Gastroesophageal sphincter (tissue), 3 donors: ENCODE results near the gene WWC2.

Experiments
- POLR2A ChIP-seq, 2 donors: fragments of 450-650 bp; IDR thresholded peaks; one replicate each; pipeline ENCODE4 v1.6.1; 2017; ENCODE audit warnings: antibody characterized with exemption in 2 of 2, mild to moderate bottlenecking in 2 of 2, moderate library complexity in 1 of 2
- POLR2AphosphoS5 ChIP-seq: sonication (generic); formaldehyde crosslinking; IDR thresholded peaks from one replicate; pipeline ENCODE4 v1.6.1; 2017; ENCODE audit warnings: antibody characterized with exemption
- TF ChIP-seq, protein P1 (sequence below), 4 experiments: fragments of 200-600 bp in 2 of 4; fragments of 450-650 bp in 2 of 4; sonication (generic) in 1 of 4; IDR thresholded peaks; one replicate each; pipeline ENCODE4 v1.5.1; 2017 to 2019; ENCODE audit warnings: antibody characterized with exemption in 4 of 4, mild to moderate bottlenecking in 2 of 4, moderate library complexity in 2 of 4

GRCh38 chr4:183272384-183272783, 173.3 kb downstream of the WWC2 start:
- TF ChIP-seq, protein P1, sequence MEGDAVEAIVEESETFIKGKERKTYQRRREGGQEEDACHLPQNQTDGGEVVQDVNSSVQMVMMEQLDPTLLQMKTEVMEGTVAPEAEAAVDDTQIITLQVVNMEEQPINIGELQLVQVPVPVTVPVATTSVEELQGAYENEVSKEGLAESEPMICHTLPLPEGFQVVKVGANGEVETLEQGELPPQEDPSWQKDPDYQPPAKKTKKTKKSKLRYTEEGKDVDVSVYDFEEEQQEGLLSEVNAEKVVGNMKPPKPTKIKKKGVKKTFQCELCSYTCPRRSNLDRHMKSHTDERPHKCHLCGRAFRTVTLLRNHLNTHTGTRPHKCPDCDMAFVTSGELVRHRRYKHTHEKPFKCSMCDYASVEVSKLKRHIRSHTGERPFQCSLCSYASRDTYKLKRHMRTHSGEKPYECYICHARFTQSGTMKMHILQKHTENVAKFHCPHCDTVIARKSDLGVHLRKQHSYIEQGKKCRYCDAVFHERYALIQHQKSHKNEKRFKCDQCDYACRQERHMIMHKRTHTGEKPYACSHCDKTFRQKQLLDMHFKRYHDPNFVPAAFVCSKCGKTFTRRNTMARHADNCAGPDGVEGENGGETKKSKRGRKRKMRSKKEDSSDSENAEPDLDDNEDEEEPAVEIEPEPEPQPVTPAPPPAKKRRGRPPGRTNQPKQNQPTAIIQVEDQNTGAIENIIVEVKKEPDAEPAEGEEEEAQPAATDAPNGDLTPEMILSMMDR (IDR thresholded peaks at IDR 0.05): no peak
- TF ChIP-seq POLR2A (IDR thresholded peaks at IDR 0.05) (no peak), POLR2AphosphoS5 (no peak)
